ENCODE results near the gene DGKG.

Gene DGKG

GRCh38 chr3:186284661-186285060, 77.4 kb downstream of the DGKG start:
- no peaks in the 10 kb centered on the region for H3K79me2 ChIP-seq (ENCODE audit: control insufficient read depth, low read length)
- no peaks in the 10 kb centered on the region for H3K36me3 ChIP-seq (ENCODE audit: control insufficient read depth, low read length)
- no peaks in the 10 kb centered on the region for H4K20me1 ChIP-seq (ENCODE audit: control insufficient read depth, insufficient read depth, low read depth, low read length)
- H3F3A ChIP-seq (ENCODE audit: control insufficient read depth, insufficient read depth): no peaks in the 10 kb centered on the region
- no peaks in the 10 kb centered on the region; the same call in 1 of the 2 replicates for H3K27me3 ChIP-seq (ENCODE audit: control insufficient read depth, low read length)
- H3K4me1 ChIP-seq (ENCODE audit: control insufficient read depth, low read length): peaks cover 12% of the 10 kb centered on the region
- no peaks in the 10 kb centered on the region for H3K9me3 ChIP-seq (ENCODE audit: control insufficient read depth, insufficient read depth, low read length)
- H3K4me3 ChIP-seq (ENCODE audit: low read length): no peak overlapping the region
- H3K9me2 ChIP-seq (replicated peaks; ENCODE audit: control insufficient read depth, low read length): no peaks in the 10 kb centered on the region
- no peak overlapping the region for H3K27ac ChIP-seq (ENCODE audit: low read depth, low read length)
- H3K4me2 ChIP-seq (ENCODE audit: low read length): no peak overlapping the region
- TF ChIP-seq, protein P1, sequence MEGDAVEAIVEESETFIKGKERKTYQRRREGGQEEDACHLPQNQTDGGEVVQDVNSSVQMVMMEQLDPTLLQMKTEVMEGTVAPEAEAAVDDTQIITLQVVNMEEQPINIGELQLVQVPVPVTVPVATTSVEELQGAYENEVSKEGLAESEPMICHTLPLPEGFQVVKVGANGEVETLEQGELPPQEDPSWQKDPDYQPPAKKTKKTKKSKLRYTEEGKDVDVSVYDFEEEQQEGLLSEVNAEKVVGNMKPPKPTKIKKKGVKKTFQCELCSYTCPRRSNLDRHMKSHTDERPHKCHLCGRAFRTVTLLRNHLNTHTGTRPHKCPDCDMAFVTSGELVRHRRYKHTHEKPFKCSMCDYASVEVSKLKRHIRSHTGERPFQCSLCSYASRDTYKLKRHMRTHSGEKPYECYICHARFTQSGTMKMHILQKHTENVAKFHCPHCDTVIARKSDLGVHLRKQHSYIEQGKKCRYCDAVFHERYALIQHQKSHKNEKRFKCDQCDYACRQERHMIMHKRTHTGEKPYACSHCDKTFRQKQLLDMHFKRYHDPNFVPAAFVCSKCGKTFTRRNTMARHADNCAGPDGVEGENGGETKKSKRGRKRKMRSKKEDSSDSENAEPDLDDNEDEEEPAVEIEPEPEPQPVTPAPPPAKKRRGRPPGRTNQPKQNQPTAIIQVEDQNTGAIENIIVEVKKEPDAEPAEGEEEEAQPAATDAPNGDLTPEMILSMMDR (IDR thresholded peaks at IDR 0.05; ENCODE audit: low read depth, low read length, poor library complexity, severe bottlenecking): no peak
- TF ChIP-seq EZH2phosphoT487 (IDR thresholded peaks at IDR 0.05; ENCODE audit: borderline replicate concordance, low read length): no peak

DNA sequence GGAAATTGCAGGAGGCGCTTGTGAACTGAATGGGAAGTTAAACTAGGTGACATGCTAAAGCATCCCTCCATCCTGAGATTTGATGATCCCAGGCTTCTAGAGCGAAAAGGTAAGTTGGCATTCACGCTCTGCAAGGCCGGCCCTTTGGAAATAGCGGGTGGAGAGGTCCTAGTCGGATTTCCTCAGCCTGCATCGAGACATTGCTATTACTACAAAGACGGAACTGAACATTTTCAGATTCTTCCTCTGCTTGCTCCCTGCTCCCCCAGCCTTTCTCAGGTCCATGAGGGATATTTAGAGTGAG, 77.7 kb downstream of the DGKG start:
- Histone ChIP-seq H3K4me3 (ENCODE audit: low read length) (no peak overlapping the region), H3K79me2 (ENCODE audit: control insufficient read depth, low read length) (no peaks in the 10 kb centered on the region), H3K36me3 (ENCODE audit: control insufficient read depth, low read length) (no peaks in the 10 kb centered on the region), H3K9me2 (replicated peaks; ENCODE audit: control insufficient read depth, low read length) (no peaks in the 10 kb centered on the region), H3K27ac (ENCODE audit: low read depth, low read length) (no peak overlapping the region), H3F3A (ENCODE audit: control insufficient read depth, insufficient read depth) (no peaks in the 10 kb centered on the region), H3K4me1 (ENCODE audit: control insufficient read depth, low read length) (peaks cover 12% of the 10 kb centered on the region), H3K27me3 (ENCODE audit: control insufficient read depth, low read length) (no peaks in the 10 kb centered on the region; the same call in 1 of the 2 replicates), H3K9me3 (ENCODE audit: control insufficient read depth, insufficient read depth, low read length) (no peaks in the 10 kb centered on the region), H3K4me2 (ENCODE audit: low read length) (no peak overlapping the region), H4K20me1 (ENCODE audit: control insufficient read depth, insufficient read depth, low read depth, low read length) (no peaks in the 10 kb centered on the region)
- TF ChIP-seq EZH2phosphoT487 (IDR thresholded peaks at IDR 0.05; ENCODE audit: borderline replicate concordance, low read length): no peak
- TF ChIP-seq, protein P1 (IDR thresholded peaks at IDR 0.05; ENCODE audit: low read depth, low read length, poor library complexity, severe bottlenecking): no peak

DNA sequence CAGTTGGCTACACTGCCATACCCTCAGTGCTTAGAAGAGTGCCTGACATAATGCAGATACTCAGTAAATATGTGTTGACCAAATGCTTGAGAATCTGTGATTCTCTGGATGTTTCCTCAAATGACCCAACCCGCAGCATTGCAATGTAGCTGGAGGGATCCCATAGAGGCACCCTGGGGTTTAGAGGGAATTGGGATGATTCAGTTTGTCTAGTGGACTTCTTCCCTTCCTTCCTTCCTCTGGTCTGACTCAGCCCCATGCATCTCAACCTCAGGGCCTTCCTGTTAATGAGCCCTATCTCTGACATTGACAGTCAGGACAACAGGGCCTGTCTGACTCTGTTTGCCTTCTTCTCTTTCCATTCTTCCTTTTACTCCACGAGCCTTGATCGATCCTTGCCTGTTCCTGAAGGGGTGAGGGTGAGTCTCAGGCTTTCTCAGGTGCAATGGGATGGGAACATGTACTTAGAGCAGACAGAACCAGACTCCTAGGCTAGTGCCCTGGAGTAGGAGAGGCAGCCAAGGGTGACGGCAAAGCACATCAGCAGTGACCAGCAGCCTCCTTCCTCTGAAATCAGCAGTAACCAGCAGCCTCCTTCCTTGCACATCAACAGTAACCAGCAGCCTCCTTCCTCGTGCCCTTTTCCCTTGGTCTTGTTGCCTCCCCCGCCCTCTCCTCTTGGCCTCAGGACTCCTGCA, 78.2 kb downstream of the DGKG start:
- TF ChIP-seq EZH2phosphoT487 (IDR thresholded peaks at IDR 0.05; ENCODE audit: borderline replicate concordance, low read length): no peak
- TF ChIP-seq, protein P1 (IDR thresholded peaks at IDR 0.05; ENCODE audit: low read depth, low read length, poor library complexity, severe bottlenecking): no peak
- Histone ChIP-seq H3K4me2 (ENCODE audit: low read length) (no peak overlapping the region), H3K4me1 (ENCODE audit: control insufficient read depth, low read length) (peaks cover 12% of the 10 kb centered on the region), H3K36me3 (ENCODE audit: control insufficient read depth, low read length) (no peaks in the 10 kb centered on the region), H3F3A (ENCODE audit: control insufficient read depth, insufficient read depth) (no peaks in the 10 kb centered on the region), H3K9me3 (ENCODE audit: control insufficient read depth, insufficient read depth, low read length) (no peaks in the 10 kb centered on the region), H3K4me3 (ENCODE audit: low read length) (no peak overlapping the region), H4K20me1 (ENCODE audit: control insufficient read depth, insufficient read depth, low read depth, low read length) (no peaks in the 10 kb centered on the region), H3K27ac (ENCODE audit: low read depth, low read length) (no peak overlapping the region), H3K27me3 (ENCODE audit: control insufficient read depth, low read length) (peaks cover 2% of the 10 kb centered on the region; the same call in 1 of the 2 replicates), H3K79me2 (ENCODE audit: control insufficient read depth, low read length) (no peaks in the 10 kb centered on the region), H3K9me2 (replicated peaks; ENCODE audit: control insufficient read depth, low read length) (no peaks in the 10 kb centered on the region)
